ENCODE results near the gene COX6B2.
"Not testable (repeated sequence)": the region's sequence is repeated elsewhere in the genome, so short reads cannot be mapped to it uniquely, and the experiment has no call there.

Gene COX6B2

GRCh38 chr19:55341595-55342531, 12.7 kb downstream of the COX6B2 start:
- no peak for DNase-seq (ENCODE audit: low read depth in 2 of 2)

GRCh38 chr19:55341171-55341588, 13.3 kb downstream of the COX6B2 start:
- DNase-seq (ENCODE audit: low read depth in 2 of 2): peak; percentile 35 to 70

GRCh38 chr19:55340784-55341147, 13.8 kb downstream of the COX6B2 start:
- DNase-seq (ENCODE audit: low read depth in 2 of 2): no peak

GRCh38 chr19:55339889-55340783, 14.4 kb downstream of the COX6B2 start:
- no peak for DNase-seq (ENCODE audit: low read depth in 2 of 2)

GRCh38 chr19:55339105-55339888, 15.2 kb downstream of the COX6B2 start, which contains the start of gene KMT5C:
KMT5C (plus strand) TSS chr19:55339876; CDS start chr19:55341937, 2,061 bp downstream.
- peak; percentile 100 for DNase-seq (ENCODE audit: low read depth in 2 of 2)

DNA sequence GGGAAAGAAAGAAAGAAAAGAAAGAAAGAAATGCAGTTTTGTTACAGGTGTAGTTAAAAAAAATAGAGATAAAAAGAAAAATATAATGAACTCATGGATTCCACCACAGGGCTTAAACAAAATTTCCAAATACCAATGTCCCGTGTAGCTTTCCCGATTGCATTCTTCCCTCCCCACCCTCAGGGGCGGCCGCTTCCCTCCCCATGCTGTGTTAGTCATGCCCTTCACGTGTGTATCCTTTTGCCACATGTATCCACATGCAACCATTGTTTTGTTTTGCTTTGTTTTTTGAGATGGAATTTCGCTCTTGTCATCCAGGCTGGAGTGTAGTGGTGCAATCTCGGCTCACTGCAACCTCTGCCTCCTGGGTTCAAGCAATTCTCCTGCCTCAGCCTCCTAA, 18.4 kb downstream of the COX6B2 start:
- DNase-seq (ENCODE audit: low read depth in 2 of 2): no peak

- no peak for DNase-seq (ENCODE audit: low read depth in 2 of 2)
Observed at GRCh38 chr19:55333870-55334269, 20.6 kb downstream of the COX6B2 start.

DNA sequence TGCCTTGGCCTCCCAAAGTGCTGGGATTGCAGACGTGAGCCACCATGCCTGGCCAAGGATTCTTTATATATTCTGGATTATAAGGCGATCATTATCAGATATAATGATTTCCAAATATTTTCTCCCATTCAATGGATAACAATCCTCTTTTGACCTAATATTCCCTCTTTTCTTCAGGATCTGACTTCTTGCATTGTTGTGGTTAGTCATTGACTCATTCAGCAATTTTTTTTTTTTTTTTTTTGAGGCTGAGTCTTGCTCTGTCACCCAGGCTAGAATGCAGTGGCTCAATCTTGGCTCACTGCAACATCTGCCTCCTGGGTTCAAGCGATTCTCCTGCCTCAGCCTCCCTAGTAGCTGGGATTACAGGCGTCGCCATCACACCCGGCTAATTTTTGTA, 24.7 kb downstream of the COX6B2 start:
- DNase-seq (ENCODE audit: low read depth in 2 of 2): not testable (repeated sequence)

- DNase-seq (ENCODE audit: low read depth in 2 of 2): not testable (repeated sequence)
Observed at GRCh38 chr19:55328774-55329318, 25.7 kb downstream of the COX6B2 start.

DNA sequence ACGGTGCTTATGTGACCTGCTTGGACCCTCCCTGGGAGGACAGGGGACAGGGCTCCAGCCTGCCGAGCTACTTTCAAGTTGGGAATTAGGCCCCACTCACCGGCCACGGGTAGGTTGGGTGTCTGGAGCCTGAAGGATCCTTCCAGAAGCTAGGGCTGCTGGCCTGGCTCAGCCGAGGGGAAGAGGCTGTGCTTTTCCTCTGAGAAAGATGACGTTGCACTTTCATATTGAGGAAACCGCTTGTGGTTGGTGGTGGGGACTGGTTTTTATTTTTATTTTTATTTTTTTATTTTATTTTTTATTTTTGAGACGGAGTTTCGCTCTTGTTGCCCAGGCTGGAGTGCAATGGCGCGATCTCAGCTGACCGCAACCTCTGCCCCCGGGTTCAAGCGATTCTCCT, 29.3 kb downstream of the COX6B2 start, which contains the start of gene TMEM150B:
TSS of gene TMEM150B (minus strand) at position 170 of the 400 bp plus-strand sequence. CDS start 4,305 bp downstream, outside the sequence.
- DNase-seq (ENCODE audit: low read depth in 2 of 2): no peak

GRCh38 chr19:55324662-55325061, 29.9 kb downstream of the COX6B2 start:
- no peak for DNase-seq (ENCODE audit: low read depth in 2 of 2)

DNA sequence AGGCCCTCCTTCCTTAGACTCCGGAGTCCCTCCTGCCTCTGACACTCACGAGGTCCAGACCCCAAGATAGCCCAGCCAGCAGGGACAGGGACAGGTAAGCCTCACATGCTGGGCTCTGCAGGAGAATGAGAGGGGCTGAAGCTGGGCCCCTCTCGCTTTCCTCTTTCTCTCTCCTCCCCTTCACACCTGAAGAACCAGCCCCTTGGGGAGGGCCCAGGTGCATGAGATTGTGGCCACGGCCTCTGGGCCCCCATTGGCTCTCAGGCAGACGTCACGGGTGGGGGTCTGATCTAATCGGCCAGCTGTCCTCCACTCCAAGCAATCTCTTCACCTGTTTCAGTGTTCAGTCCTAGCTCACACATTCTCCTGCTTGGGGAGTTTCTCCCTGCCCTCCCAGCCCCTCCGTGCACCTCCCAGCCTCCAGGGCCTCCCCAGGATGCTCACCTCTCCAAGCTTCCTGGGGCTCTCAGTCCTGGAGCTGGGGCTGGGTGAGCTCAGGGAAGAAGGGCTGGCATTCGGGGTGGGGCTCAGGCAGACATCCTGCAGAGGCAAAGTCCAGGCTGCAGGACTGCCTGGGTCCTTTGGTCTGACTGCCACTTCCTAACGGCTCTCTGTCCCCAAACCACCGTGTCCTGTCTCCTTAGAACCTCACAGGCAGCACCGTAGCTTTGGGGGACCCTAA, 32.2 kb downstream of the COX6B2 start:
- no peak for DNase-seq (ENCODE audit: low read depth in 2 of 2)

- DNase-seq (ENCODE audit: low read depth in 2 of 2): no peak
Observed at GRCh38 chr19:55321466-55322137, 32.9 kb downstream of the COX6B2 start.

- no peak for DNase-seq (ENCODE audit: low read depth in 2 of 2)
Observed at GRCh38 chr19:55320844-55321419, 33.6 kb downstream of the COX6B2 start.

DNA sequence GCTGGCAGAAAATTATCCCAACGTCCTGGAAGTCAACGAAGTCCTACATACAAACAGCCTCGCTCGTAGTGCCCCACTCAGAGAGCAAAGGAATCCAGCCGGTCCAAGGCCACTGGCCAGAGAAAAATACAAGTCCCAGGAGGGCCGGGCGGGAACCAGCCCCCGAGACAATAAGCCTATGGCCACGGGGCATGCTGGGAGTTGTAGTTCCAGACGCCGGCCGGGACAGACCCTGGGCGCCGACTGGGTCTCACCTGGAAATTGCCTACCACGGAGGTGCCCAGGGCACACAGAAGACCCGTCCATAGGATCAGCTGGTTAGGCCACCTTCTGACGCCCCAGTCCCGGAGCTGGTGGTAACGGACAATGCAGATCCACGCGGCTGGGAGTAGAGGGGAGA, 34.7 kb downstream of the COX6B2 start:
- no peak for DNase-seq (ENCODE audit: low read depth in 2 of 2)

GRCh38 chr19:55316646-55317045, 37.9 kb downstream of the COX6B2 start:
- no peak for DNase-seq (ENCODE audit: low read depth in 2 of 2)

GRCh38 chr19:55315956-55316525, 38.5 kb downstream of the COX6B2 start:
- no peak for DNase-seq (ENCODE audit: low read depth in 2 of 2)

- no peak for DNase-seq (ENCODE audit: low read depth in 2 of 2)
Observed at GRCh38 chr19:55314396-55314795, 40.1 kb downstream of the COX6B2 start.
